ENCODE results near the gene RMRP. TPM values are rescaled to one million over a fixed set of nuclear protein-coding genes. Genes with fewer than 3 reads are reported as not detected.
A peak's percentile ranks its signal among the peaks of the same experiment; 100 is the strongest.
"Not testable (repeated sequence)": the region's sequence is repeated elsewhere in the genome, so short reads cannot be mapped to it uniquely, and the experiment has no call there.

RMRP gene
- total RNA-seq, 1 donor from 2014 or later, result 16,487 TPM

GRCh38 chr9:35649431-35650340 is 8.1 kb downstream of the RMRP start:
- TF ChIP-seq, protein P1, sequence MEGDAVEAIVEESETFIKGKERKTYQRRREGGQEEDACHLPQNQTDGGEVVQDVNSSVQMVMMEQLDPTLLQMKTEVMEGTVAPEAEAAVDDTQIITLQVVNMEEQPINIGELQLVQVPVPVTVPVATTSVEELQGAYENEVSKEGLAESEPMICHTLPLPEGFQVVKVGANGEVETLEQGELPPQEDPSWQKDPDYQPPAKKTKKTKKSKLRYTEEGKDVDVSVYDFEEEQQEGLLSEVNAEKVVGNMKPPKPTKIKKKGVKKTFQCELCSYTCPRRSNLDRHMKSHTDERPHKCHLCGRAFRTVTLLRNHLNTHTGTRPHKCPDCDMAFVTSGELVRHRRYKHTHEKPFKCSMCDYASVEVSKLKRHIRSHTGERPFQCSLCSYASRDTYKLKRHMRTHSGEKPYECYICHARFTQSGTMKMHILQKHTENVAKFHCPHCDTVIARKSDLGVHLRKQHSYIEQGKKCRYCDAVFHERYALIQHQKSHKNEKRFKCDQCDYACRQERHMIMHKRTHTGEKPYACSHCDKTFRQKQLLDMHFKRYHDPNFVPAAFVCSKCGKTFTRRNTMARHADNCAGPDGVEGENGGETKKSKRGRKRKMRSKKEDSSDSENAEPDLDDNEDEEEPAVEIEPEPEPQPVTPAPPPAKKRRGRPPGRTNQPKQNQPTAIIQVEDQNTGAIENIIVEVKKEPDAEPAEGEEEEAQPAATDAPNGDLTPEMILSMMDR (IDR thresholded peaks at IDR 0.05; ENCODE audit: unreplicated experiment), result no peak
- Mint-ChIP-seq H3K9me3 (ENCODE audit: low read depth) (no peaks in the 10 kb centered on the region), H3K27ac (no peak overlapping the region), H3K4me1 (ENCODE audit: low read depth) (peaks cover 17% of the 10 kb centered on the region), H3K27me3 (peaks cover 11% of the 10 kb centered on the region), H3K36me3 (ENCODE audit: insufficient read depth) (no peaks in the 10 kb centered on the region), H3K4me3 (ENCODE audit: low read depth) (no peak overlapping the region)
- no peak for DNase-seq (ENCODE audit: low spot score, unreplicated experiment)

- Mint-ChIP-seq H3K27me3 (peaks cover 11% of the 10 kb centered on the region), H3K27ac (peak overlapping the region; percentile 100), H3K4me1 (ENCODE audit: low read depth) (peaks cover 14% of the 10 kb centered on the region), H3K9me3 (ENCODE audit: low read depth) (no peaks in the 10 kb centered on the region), H3K4me3 (ENCODE audit: low read depth) (peak overlapping the region; percentile 97), H3K36me3 (ENCODE audit: insufficient read depth) (no peaks in the 10 kb centered on the region)
- TF ChIP-seq, protein P1 (IDR thresholded peaks at IDR 0.05; ENCODE audit: unreplicated experiment), result peak; percentile 81
- DNase-seq (ENCODE audit: low spot score, unreplicated experiment), result peak; percentile 94
Measured at GRCh38 chr9:35646533-35647265, 11.1 kb downstream of the RMRP start.

DNA sequence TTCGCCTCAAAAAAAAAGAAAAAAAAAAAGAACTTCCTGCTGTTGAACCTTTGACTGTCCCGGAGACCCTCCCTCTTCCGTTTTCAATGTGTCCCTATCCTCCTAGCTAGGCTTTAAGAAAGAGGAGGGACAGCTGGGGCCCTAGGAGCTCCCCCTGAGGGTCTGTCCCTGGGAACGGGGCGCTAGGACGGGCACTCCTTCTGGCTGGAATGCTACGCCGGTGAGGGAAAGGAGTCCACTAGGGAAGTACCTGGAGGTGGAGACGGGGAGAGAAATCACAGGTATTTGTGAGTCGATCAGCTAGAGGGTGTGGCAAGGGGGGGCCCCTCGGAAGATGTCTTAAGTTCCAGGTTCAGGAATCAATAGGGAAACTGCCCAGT is 11.7 kb downstream of the RMRP start:
- peaks cover 10% of the 10 kb centered on the region for H3K4me1 Mint-ChIP-seq (ENCODE audit: low read depth)
- H3K4me3 Mint-ChIP-seq (ENCODE audit: low read depth), result peak overlapping the region; percentile 97

GRCh38 chr9:35645736-35646135 is 12.1 kb downstream of the RMRP start:
- H3K36me3 Mint-ChIP-seq (ENCODE audit: insufficient read depth); H3K4me1 Mint-ChIP-seq (ENCODE audit: low read depth); H3K9me3 Mint-ChIP-seq (ENCODE audit: low read depth); DNase-seq (ENCODE audit: low spot score, unreplicated experiment): not testable (repeated sequence)
- H3K4me3 Mint-ChIP-seq (ENCODE audit: low read depth), result peak overlapping the region; percentile 97
- H3K27me3 Mint-ChIP-seq, result peaks cover 11% of the 10 kb centered on the region
- H3K27ac Mint-ChIP-seq, result peak overlapping the region; percentile 100

More for the DNA sequence above, 11.7 kb downstream of the RMRP start:
- Mint-ChIP-seq H3K36me3 (ENCODE audit: insufficient read depth) (no peaks in the 10 kb centered on the region), H3K9me3 (ENCODE audit: low read depth) (no peaks in the 10 kb centered on the region), H3K27me3 (peaks cover 11% of the 10 kb centered on the region), H3K27ac (peak overlapping the region; percentile 100)
- peak; percentile 60 for DNase-seq (ENCODE audit: low spot score, unreplicated experiment)
- TF ChIP-seq, protein P1 (IDR thresholded peaks at IDR 0.05; ENCODE audit: unreplicated experiment), result peak; percentile 29

- Mint-ChIP-seq H3K4me3 (ENCODE audit: low read depth) (no peak overlapping the region), H3K27ac (no peak overlapping the region), H3K36me3 (ENCODE audit: insufficient read depth) (peaks cover 5% of the 10 kb centered on the region), H3K4me1 (ENCODE audit: low read depth) (peaks cover 8% of the 10 kb centered on the region), H3K9me3 (ENCODE audit: low read depth) (no peaks in the 10 kb centered on the region), H3K27me3 (peaks cover 5% of the 10 kb centered on the region)
- TF ChIP-seq, protein P1 (IDR thresholded peaks at IDR 0.05; ENCODE audit: unreplicated experiment), result no peak
- DNase-seq (ENCODE audit: low spot score, unreplicated experiment), result no peak
Measured at GRCh38 chr9:35643046-35643445, 14.8 kb downstream of the RMRP start.

- H3K4me1 Mint-ChIP-seq (ENCODE audit: low read depth); H3K9me3 Mint-ChIP-seq (ENCODE audit: low read depth); H3K27ac Mint-ChIP-seq: not testable (repeated sequence)
Measured at GRCh38 chr9:35641478-35641877, 16.3 kb downstream of the RMRP start.

DNA sequence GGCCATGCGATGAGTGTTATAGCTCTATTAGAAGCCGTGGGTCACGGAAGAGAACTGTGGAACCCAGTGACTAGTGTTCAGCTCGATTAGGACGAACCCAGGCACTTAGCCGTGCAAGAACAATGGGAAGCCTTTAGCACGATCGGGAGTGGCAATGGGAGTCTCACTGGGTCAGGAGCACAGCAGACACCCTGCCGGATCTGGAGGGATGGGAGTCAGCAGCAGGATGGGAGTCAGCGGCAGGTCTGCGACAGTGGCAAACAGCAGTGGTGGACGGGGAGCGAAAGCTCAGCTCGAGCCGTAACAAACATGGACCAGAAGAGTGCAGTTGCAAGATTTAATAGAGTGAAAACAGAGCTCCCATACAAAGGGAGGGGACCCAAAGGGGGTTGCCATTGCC is 17.4 kb downstream of the RMRP start:
- H3K27ac Mint-ChIP-seq, result peak overlapping the region; percentile 42
- not testable (repeated sequence) for H3K4me1 Mint-ChIP-seq (ENCODE audit: low read depth); H3K4me3 Mint-ChIP-seq (ENCODE audit: low read depth); H3K27me3 Mint-ChIP-seq; H3K9me3 Mint-ChIP-seq (ENCODE audit: low read depth); H3K36me3 Mint-ChIP-seq (ENCODE audit: insufficient read depth); DNase-seq (ENCODE audit: low spot score, unreplicated experiment)

More at GRCh38 chr9:35641478-35641877, 16.3 kb downstream of the RMRP start:
- H3K36me3 Mint-ChIP-seq (ENCODE audit: insufficient read depth); H3K4me3 Mint-ChIP-seq (ENCODE audit: low read depth); DNase-seq (ENCODE audit: low spot score, unreplicated experiment); H3K27me3 Mint-ChIP-seq: not testable (repeated sequence)
